ENCODE measurements around the gene INPP4B. TPM values are rescaled to one million over a fixed set of nuclear protein-coding genes. Genes with fewer than 3 reads are reported as not detected.

INPP4B gene
- total RNA-seq, 1 experiment from 2014 or later, result 14.3 TPM

- Histone ChIP-seq H3K4me2 (ENCODE audit: low read length) (no peak overlapping the region), H3K9ac (ENCODE audit: low read length) (no peak overlapping the region), H3K4me1 (ENCODE audit: control insufficient read depth in 1 of 2, insufficient read depth in 2 of 2, low read length in 2 of 2) (no peaks in the 10 kb centered on the region; a peak in 1 of 4 replicates), H3K9me2 (ENCODE audit: insufficient read depth) (no peaks in the 10 kb centered on the region), H3K27me3 (ENCODE audit: insufficient read depth, low read length) (no peaks in the 10 kb centered on the region), H4K20me1 (ENCODE audit: insufficient read depth) (no peaks in the 10 kb centered on the region), H3K79me2 (ENCODE audit: insufficient read depth, low read length) (no peaks in the 10 kb centered on the region), H3K4me3 (replicated peaks in 1 of 2; ENCODE audit: low read depth in 1 of 2, low read length in 2 of 2) (no peak overlapping the region), H3K27ac (ENCODE audit: low read depth, low read length) (no peak overlapping the region), H2AFZ (ENCODE audit: low read depth, low read length, poor library complexity, severe bottlenecking) (no peak overlapping the region), H3K36me3 (ENCODE audit: control insufficient read depth in 1 of 2, insufficient read depth in 2 of 2, low read length in 2 of 2) (no peaks in the 10 kb centered on the region), H3K9me3 (ENCODE audit: control insufficient read depth in 1 of 2, insufficient read depth in 1 of 2, low read depth in 1 of 2, low read length in 2 of 2) (no peaks in the 10 kb centered on the region)
- ChIA-PET RAD21 (ENCODE audit: low non-redundant PET in 1 of 2, low total read pairs in 2 of 2, uncharacterized antibody in 2 of 2, unreplicated experiment in 2 of 2) (no interaction called here), POLR2A (no interaction called here), CTCF (no interaction called here)
- peak in 2 of 3 experiments; percentile 12 to 20; a peak in 1 of 6 replicates for TF ChIP-seq CTCF (IDR thresholded peaks at IDR 0.05 in 2 of 3, conservative IDR thresholded peaks at IDR 0.05 in 1 of 3; ENCODE audit: borderline replicate concordance in 1 of 3, insufficient read depth in 1 of 3, low read depth in 2 of 3, low read length in 2 of 3)
- no peak for TF ChIP-seq ELF1 (IDR thresholded peaks at IDR 0.05; ENCODE audit: borderline replicate concordance, low read depth)
- BruUV-seq (replicated peaks), result no TSS peak
- ATAC-seq, result peak; percentile 66; the same call in 1 of the 2 replicates
- no peak for DNase-seq (ENCODE audit: low read depth, low spot score)
- intact Hi-C loops (cut with micrococcal nuclease), result no loop called here
These were observed 352.6 kb downstream of the INPP4B start for GRCh38 chr4:142493255-142494110.

- Histone ChIP-seq H4K20me1 (ENCODE audit: insufficient read depth) (no peaks in the 10 kb centered on the region), H3K79me2 (ENCODE audit: insufficient read depth, low read length) (no peaks in the 10 kb centered on the region), H3K9me3 (ENCODE audit: control insufficient read depth in 1 of 2, insufficient read depth in 1 of 2, low read depth in 1 of 2, low read length in 2 of 2) (no peaks in the 10 kb centered on the region), H3K27ac (ENCODE audit: low read depth, low read length) (peak overlapping the region; percentile 23), H3K36me3 (ENCODE audit: control insufficient read depth in 1 of 2, insufficient read depth in 2 of 2, low read length in 2 of 2) (no peaks in the 10 kb centered on the region), H3K4me2 (ENCODE audit: low read length) (no peak overlapping the region), H3K4me1 (ENCODE audit: control insufficient read depth in 1 of 2, insufficient read depth in 2 of 2, low read length in 2 of 2) (peaks cover 1 to 2% of the 10 kb centered on the region in 2 experiments; a peak in 3 of 4 replicates), H3K9me2 (ENCODE audit: insufficient read depth) (no peaks in the 10 kb centered on the region), H2AFZ (ENCODE audit: low read depth, low read length, poor library complexity, severe bottlenecking) (no peak overlapping the region), H3K9ac (ENCODE audit: low read length) (no peak overlapping the region), H3K4me3 (replicated peaks in 1 of 2; ENCODE audit: low read depth in 1 of 2, low read length in 2 of 2) (no peak overlapping the region), H3K27me3 (ENCODE audit: insufficient read depth, low read length) (no peaks in the 10 kb centered on the region)
- POLR2A ChIA-PET, result no interaction called here
- ATAC-seq (no peak), DNase-seq (ENCODE audit: low read depth, low spot score) (no peak)
- no peak for TF ChIP-seq REST (IDR thresholded peaks at IDR 0.05; ENCODE audit: low read depth)
- TF ChIP-seq POLR2AphosphoS5 (IDR thresholded peaks at IDR 0.05; ENCODE audit: low read depth, low read length), result no peak
- TF ChIP-seq EZH2phosphoT487 (IDR thresholded peaks at IDR 0.05; ENCODE audit: borderline replicate concordance), result no peak
- TF ChIP-seq ZFX (IDR thresholded peaks at IDR 0.05), result no peak
- no peak for TF ChIP-seq EGR1 (IDR thresholded peaks at IDR 0.05; ENCODE audit: low read depth)
- no peak for TF ChIP-seq SP1 (IDR thresholded peaks at IDR 0.05; ENCODE audit: low read depth)
- no peak for TF ChIP-seq YY1 (IDR thresholded peaks at IDR 0.05; ENCODE audit: extremely low read depth, insufficient replicate concordance, low read depth, low read length)
- no TSS peak for BruUV-seq (replicated peaks)
- CTCF ChIA-PET, result no interaction called here
- intact Hi-C loops (cut with micrococcal nuclease), result no loop called here
- RAD21 ChIA-PET (ENCODE audit: low non-redundant PET in 1 of 2, low total read pairs in 2 of 2, uncharacterized antibody in 2 of 2, unreplicated experiment in 2 of 2), result no interaction called here
These were observed 360.6 kb downstream of the INPP4B start for GRCh38 chr4:142485452-142485851.
